NCI-H2171 (cell line): ENCODE measurements around the gene MAGEA9.
"Not testable (repeated sequence)": the region's sequence is repeated elsewhere in the genome, so short reads cannot be mapped to it uniquely, and the experiment has no call there.

Experiments
- DNase-seq: peaks from one replicate; lab custom pipeline; 2025; lab: John Stamatoyannopoulos, UW

The MAGEA9 gene

GRCh38 chrX:149807747-149808458, 26.2 kb downstream of the MAGEA9 start:
- no peak for DNase-seq

- no peak for DNase-seq
These were observed 36.9 kb downstream of the MAGEA9 start for GRCh38 chrX:149818652-149819051.

GRCh38 chrX:149819371-149819770, 37.6 kb downstream of the MAGEA9 start:
- no peak for DNase-seq

GRCh38 chrX:149825424-149825823, 43.7 kb downstream of the MAGEA9 start:
- DNase-seq: no peak

DNA sequence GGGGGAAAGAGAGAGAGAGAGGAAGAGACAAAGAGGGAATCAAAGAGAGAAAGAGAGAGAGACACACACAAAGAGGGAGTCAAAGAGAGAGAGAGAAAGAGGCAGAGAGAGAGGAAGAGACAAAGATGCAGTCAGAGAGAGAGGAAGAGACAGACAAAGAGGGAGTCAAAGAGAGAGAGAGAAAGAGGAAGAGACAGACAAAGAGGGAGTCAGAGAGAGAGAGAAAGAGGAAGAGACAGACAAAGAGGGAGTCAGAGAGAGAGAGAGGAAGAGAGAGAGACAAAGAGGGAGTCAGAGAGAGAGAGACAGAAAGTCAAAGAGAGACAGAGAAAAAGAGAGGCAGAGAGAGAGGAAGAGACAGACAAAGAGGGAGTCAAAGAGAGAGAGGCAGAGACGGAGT, 45.5 kb downstream of the MAGEA9 start:
- DNase-seq: no peak

- DNase-seq: no peak
These were observed 48.0 kb downstream of the MAGEA9 start for GRCh38 chrX:149829751-149830191.

- DNase-seq: no peak
These were observed 48.6 kb downstream of the MAGEA9 start for GRCh38 chrX:149830192-149830873.

DNA sequence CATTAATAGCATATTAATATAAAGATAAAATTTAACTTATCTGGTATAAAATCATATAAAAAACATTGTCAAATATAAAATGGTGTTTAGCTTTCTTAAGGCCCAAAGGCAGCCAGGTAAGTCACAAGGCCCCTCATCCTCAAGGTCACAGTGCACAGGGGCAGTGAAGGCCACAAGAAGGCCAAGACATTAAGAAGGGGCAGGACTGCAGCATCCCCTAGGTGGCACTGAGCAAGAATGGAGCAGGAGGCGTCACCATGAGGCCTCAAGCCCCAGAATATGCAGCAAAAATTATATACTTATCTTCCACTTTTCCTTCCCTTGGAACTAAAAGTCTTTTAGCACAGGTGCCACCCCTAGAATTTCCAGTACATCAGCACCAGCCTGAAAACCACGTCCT, 49.7 kb downstream of the MAGEA9 start:
- no peak for DNase-seq

GRCh38 chrX:149836728-149837127, 55.0 kb downstream of the MAGEA9 start:
- not testable (repeated sequence) for DNase-seq

DNA sequence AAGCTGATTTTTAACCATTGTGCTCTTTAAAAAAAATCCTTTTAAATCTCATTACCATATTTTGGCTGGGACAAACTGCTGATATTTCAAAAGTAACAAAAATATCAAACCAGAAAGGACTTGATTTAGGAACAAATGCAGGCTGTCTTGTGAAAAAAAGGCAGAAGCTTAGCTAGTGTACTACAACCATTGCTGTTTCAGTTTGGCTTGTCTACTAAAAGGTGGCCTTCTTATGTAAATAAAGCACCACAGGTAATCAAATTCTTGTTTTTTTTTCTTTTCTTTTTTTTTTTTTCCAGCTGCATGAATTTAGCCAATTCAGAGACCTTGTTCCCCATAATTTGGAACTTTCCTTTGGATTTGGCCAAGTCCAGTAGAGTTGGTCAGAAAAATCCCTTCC, 55.4 kb downstream of the MAGEA9 start:
- no peak for DNase-seq
